ENCODE measurements around the gene LRP10.

Gene LRP10

DNA sequence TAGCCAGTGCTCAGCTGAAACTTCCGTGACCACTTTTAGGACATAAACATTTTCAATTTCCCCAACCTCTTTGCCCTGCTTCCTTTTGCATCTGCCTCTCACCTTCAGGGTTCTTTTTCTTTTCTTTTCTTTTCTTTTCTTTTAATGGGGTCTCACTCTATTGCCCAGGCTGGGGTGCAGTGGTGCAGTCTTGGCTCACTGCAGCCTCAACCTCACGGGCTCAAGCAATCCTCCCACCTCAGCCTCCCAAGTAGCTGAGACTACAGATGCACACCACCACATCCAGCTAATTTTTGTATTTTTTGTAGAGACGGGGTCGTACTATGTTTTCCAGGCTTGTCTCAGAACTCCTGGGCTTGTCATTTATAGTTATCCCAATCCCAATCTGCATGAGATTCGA is 4.7 kb upstream of the LRP10 start:
- DNase-seq = no peak

DNA sequence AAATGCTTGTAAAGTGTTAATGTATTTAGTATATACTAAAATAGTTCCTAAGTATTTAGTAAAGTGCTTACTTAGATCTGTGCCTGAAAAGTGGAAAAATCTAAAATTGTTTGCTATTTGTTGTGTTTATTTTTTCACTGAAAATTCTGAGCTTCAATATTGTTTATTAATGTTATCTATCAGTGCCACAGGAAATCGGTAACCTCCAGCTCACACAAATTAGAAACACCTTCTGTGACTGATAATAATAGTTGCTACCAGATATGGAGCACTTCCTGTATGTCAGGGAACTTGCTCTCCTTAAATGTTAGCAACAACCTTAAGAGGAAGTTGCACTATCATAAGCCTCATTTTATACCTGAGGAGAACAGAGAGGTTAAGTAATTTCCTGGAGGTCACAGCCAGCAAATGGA is 723 bp upstream of the LRP10 start:
- no peak for DNase-seq

DNA sequence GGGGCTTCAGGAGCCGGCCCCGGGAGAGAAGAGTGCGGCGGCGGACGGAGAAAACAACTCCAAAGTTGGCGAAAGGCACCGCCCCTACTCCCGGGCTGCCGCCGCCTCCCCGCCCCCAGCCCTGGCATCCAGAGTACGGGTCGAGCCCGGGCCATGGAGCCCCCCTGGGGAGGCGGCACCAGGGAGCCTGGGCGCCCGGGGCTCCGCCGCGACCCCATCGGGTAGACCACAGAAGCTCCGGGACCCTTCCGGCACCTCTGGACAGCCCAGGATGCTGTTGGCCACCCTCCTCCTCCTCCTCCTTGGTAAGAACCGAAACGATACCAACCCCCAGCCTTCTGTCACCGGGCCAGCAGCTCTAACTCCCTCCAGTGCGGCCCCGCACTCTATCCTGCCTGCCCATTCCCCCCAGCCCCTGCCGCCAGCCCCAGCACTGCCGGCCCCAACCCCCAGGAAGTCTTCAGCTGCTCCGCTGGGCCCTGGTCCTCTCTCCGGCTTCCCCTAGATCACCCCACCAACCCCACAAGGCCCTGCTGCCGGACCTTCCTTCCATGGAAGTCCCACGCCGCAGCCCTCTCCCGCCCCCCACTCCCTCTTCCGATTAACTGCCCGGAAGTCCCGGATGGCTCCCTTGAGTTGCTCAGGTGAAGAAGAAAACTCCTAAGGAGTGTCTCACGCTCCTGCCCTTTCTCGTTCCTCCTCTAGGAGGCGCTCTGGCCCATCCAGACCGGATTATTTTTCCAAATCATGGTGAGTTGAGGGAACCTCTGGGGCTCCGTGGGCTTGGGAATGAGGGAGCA is 693 bp downstream of the LRP10 start:
- DNase-seq = peak; percentile 64

DNA sequence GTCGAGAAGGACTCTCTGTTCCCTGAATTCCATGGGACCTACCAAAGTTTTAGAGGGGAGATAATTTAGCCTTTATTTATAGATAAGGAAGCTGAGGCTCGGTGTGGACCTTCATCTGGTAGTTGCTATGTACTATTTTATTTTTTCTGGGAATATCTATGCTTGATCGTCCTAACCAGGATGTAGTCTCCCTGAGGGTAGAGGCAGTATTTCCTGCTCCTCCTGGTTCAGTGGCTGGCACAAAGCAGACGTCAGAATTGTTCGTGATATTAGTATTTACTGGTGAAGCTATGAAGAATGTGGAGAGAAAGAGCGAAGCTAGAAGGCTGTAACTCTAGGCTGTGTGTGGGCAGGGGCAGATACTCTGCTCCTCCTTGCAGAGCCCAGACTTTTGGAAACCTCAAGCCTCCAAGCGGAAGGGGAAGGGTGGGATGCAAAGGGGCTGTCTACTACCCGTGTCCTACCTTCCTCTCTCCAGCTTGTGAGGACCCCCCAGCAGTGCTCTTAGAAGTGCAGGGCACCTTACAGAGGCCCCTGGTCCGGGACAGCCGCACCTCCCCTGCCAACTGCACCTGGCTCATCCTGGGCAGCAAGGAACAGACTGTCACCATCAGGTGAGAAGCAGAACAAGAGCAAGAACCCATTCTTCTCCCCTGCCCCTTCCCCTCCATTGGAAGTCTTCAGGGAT is 1.4 kb downstream of the LRP10 start:
- no peak for DNase-seq

DNA sequence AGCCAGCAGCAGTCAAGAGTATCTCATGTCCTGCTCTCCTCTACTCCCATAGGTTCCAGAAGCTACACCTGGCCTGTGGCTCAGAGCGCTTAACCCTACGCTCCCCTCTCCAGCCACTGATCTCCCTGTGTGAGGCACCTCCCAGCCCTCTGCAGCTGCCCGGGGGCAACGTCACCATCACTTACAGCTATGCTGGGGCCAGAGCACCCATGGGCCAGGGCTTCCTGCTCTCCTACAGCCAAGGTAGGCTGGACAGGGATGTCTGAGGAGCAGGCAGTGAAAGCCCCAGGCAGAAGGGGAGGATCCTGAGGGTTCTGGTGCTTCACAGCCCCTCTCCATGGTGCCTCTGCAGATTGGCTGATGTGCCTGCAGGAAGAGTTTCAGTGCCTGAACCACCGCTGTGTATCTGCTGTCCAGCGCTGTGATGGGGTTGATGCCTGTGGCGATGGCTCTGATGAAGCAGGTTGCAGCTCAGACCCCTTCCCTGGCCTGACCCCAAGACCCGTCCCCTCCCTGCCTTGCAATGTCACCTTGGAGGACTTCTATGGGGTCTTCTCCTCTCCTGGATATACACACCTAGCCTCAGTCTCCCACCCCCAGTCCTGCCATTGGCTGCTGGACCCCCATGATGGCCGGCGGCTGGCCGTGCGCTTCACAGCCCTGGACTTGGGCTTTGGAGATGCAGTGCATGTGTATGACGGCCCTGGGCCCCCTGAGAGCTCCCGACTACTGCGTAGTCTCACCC is 3.6 kb downstream of the LRP10 start:
- DNase-seq = no peak

DNA sequence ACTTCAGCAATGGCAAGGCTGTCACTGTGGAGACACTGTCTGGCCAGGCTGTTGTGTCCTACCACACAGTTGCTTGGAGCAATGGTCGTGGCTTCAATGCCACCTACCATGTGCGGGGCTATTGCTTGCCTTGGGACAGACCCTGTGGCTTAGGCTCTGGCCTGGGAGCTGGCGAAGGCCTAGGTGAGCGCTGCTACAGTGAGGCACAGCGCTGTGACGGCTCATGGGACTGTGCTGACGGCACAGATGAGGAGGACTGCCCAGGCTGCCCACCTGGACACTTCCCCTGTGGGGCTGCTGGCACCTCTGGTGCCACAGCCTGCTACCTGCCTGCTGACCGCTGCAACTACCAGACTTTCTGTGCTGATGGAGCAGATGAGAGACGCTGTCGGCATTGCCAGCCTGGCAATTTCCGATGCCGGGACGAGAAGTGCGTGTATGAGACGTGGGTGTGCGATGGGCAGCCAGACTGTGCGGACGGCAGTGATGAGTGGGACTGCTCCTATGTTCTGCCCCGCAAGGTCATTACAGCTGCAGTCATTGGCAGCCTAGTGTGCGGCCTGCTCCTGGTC is 4.3 kb downstream of the LRP10 start:
- DNase-seq = no peak

DNA sequence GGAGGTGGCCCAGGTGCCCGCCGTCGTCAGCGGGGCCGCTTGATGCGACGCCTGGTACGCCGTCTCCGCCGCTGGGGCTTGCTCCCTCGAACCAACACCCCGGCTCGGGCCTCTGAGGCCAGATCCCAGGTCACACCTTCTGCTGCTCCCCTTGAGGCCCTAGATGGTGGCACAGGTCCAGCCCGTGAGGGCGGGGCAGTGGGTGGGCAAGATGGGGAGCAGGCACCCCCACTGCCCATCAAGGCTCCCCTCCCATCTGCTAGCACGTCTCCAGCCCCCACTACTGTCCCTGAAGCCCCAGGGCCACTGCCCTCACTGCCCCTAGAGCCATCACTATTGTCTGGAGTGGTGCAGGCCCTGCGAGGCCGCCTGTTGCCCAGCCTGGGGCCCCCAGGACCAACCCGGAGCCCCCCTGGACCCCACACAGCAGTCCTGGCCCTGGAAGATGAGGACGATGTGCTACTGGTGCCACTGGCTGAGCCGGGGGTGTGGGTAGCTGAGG is 5.5 kb downstream of the LRP10 start:
- no peak for DNase-seq

DNA sequence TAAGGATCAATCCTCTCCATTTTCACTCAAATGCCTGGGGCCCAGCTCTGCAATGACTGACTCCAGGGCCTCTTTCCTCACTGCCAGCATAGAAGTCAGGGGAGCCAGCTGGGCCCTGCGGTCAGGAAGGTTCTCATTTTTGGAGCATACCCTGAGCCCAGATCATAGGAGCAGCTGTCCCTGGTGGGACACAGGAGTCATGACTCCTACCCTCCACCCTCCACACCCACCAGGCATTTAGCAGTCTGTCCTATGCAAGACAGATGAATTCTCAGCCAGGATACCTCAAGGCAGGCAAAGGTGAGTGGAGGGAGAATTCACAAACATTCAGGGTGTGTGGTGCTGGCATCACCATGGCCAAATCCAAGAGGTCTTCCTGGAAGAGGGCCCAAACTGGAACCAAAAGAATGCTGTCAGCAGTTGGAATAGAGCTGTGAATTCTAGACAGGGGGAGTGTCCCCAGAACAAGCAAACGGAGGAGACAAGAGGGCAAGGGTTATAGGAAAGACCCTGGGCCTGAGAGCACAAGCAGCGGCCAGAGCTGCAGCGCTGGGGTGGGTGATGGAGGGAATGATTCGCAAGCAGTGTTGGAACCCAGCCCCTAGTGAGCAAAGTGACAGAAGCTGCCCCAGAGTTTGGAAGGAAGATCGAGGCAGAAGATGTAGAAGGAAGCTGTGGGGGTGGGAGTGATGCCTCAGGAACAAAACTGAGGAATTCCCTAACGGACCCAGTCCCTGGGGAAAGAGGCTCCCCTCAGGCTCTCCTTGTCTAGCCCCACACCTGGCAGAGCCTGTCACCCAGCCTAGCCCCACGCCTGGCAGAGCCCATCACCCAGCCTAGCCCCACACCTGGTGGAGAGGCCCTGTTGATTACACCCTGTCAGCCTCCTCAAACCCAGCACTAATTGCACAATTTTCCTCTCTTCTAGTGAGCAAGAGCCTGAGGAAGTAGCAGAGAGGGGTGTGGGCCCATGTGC is 7.0 kb downstream of the LRP10 start:
- DNase-seq = no peak

GRCh38 chr14:22882064-22882463 is 10.5 kb downstream of the LRP10 start:
- no peak for DNase-seq

DNA sequence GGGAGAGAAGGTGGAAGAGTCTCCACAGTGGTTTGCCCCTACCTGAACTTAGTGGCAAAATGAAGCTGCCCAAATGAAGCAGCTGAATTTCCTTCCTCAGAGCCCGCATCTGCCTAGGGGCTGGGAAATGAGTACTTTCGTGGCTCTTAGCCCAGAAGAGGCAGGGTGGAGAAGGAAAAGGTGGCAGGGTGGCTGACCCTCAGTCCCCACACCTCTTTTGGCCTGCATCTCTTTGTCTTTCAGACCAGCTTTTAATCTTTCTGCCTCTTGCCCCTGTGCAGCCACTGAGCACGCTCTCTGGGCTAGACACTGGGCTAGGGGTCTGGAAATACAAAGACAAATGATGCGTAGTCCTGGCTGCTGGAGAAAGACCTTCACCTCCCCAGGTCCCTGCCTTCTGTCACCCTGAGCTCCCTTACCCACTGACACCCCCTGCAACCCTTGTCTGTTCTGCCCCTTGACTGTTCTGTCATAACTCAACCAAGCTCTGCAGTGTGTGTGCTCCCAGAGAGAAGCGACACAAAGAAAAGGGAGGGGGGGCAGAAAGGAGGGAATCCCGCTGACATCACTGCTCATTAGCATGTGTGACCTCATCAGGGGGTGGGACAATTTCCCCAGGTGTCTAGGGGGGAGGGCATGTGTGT is 11.1 kb downstream of the LRP10 start:
- DNase-seq = no peak

DNA sequence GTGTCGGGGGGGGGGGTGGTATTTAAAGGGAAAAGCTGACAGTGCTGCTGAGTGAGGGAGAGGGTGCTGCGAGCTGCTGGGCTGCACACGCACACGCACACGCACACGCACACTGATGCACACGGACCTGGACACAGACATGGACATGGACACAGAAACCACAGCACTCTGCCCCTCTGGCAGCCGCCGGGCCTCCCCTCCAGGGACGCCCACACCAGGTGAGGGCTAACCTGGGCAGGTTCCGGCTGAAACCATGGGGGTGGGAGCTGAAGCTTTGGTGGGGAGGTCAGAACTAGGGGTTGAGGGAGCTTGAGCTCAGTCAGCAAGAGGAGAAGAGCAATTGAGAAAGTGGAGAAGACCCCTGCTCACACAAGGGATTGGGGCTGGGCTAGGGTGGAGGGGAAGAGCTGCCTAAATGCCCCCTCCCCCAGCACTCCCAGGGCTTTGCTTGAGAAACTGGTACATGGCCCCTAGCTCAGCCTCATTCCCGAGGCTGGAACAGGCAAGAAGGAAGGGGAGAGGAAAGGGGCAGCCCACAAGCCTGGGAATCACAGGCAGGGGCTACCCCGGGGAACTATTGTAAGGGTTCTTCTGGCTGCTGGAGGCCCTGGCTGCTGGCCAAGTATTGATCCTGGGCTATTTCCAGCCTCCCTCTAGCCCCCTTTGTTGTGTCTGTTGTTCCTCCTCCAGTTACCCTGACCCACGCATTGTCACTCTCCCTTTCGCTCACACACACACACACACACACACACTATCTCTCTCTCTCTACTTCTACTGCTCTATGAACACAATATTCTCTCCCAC is 11.8 kb downstream of the LRP10 start, which contains the start of gene REM2:
Gene REM2 (plus strand): TSS at position 50 of the 804 bp plus-strand sequence. CDS start 66 bp downstream, at position 116.
- no peak for DNase-seq

GRCh38 chr14:22884076-22884737 is 12.7 kb downstream of the LRP10 start:
- DNase-seq = no peak

DNA sequence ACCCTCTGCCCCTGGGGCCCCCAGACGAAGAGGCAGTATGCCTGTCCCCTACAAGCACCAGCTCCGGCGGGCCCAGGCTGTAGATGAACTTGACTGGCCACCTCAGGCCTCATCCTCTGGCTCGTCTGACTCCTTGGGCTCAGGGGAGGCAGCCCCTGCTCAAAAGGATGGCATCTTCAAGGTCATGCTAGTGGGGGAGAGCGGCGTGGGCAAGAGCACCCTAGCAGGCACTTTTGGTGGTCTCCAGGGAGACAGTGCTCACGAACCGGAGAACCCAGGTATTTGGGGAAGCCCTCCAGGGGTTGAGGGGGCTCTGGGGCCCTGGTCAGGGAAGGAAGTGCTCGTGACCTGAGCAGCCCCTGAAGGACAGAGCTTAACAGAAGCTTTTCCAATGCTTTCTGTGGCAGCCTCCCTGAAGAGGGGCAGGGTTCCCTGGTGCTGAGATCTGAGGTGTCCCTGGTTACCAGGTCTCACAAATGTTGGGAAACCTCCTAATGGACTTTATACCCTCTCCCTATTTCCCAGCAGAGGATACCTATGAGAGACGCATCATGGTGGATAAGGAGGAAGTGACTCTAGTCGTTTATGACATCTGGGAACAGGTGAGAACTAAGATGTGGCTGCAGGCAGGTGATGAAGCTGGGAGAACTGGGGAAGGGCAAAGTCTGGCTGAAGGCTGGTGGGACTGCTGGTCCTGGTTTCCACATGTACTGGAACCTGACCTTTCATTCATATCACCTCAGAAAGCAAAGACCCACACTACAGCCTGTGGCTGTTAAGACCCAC is 13.4 kb downstream of the LRP10 start:
- DNase-seq = no peak

- no peak for DNase-seq
Measured at GRCh38 chr14:22885975-22886374, 14.4 kb downstream of the LRP10 start.

- DNase-seq = peak; percentile 76
Measured at GRCh38 chr14:22886500-22887259, 15.1 kb downstream of the LRP10 start.

DNA sequence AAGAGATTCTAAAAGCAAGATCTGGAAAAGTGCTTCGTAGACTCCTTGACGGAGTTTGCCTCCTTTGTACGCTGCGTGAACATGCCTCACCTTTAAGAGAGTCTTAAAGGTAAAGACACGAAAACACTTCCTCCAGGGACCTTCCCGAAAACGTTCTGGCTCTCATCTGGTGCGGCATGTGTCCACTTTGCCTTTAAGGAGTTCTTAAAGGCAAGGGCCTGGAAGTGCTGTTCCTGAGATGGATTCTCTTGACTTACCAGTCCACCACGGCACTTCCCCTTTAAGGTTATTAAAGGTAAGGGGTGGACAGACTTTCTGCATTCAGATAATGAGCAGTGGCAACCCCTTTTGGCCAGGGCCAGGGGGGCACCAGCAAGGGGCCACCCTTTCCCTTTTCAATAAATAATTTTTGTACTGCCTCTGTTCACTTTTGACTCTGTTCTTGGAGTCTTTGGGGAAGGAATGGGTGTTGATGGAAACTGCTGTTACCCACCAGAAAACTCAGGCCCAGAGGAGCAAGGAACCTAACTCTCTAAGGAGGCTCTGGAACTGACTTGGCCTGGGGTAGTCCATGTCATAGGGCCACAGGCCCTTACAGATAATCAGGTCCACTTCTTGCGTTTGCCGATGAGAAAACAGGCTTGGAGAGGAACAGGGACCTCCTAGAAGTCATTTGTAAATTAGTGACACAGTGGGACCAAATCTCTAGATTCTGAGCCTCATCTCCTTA is 15.9 kb downstream of the LRP10 start:
- no peak for DNase-seq

GRCh38 chr14:22887990-22888378 is 16.4 kb downstream of the LRP10 start:
- peak; percentile 52 for DNase-seq

GRCh38 chr14:22888662-22889061 is 17.1 kb downstream of the LRP10 start:
- no peak for DNase-seq

Measured in stimulated activated naive CD4-positive, alpha-beta T cell treated with Interleukin-2 at 50 U/mL for 16 hours (primary cell).